Mesenchymal stem cell (in vitro differentiated cells and primary cell): Measurements from ENCODE around the gene EPB41L1.

Experiments
- DNase-seq: peaks from one replicate; pipeline ENCODE4 v3.0.0-alpha.2; 2013
- H2AFZ ChIP-seq: one replicate; pipeline ENCODE4 v1.6.1; 2013; ENCODE audit warnings: low read depth, mild to moderate bottlenecking, control low read depth, inconsistent platforms, low read length, moderate library complexity
- H2AK5ac ChIP-seq: 2 replicates; pipeline ENCODE4 v1.6.1; 2013; ENCODE audit warnings: low read length, moderate library complexity, mild to moderate bottlenecking, inconsistent platforms; ENCODE audit not compliant: severe bottlenecking
- H2BK120ac ChIP-seq: one replicate; pipeline ENCODE4 v1.6.1; 2013; ENCODE audit warnings: low read depth, mild to moderate bottlenecking, inconsistent platforms, low read length, moderate library complexity
- H2BK12ac ChIP-seq, 2 experiments: one replicate each; pipeline ENCODE4 v1.6.1; 2013; ENCODE audit warnings: inconsistent platforms in 2 of 2, low read length in 2 of 2, mild to moderate bottlenecking in 2 of 2, moderate library complexity in 2 of 2, control low read depth in 1 of 2
- H2BK15ac ChIP-seq: one replicate; pipeline ENCODE4 v1.6.1; 2013; ENCODE audit warnings: mild to moderate bottlenecking, low read depth, inconsistent platforms; ENCODE audit not compliant: poor library complexity, severe bottlenecking
- H2BK5ac ChIP-seq: 2 replicates; pipeline ENCODE4 v1.6.1; 2013; ENCODE audit warnings: low read depth, mild to moderate bottlenecking, low read length, control low read depth, inconsistent platforms; ENCODE audit not compliant: poor library complexity, severe bottlenecking
- H3K14ac ChIP-seq, 2 experiments: one replicate each; pipeline ENCODE4 v1.6.1; 2013; ENCODE audit warnings: inconsistent platforms in 2 of 2, low read length in 2 of 2, control low read depth in 1 of 2, mild to moderate bottlenecking in 1 of 2, moderate library complexity in 1 of 2
- H3K18ac ChIP-seq, 2 experiments: one replicate each; pipeline ENCODE4 v1.6.1; 2013; ENCODE audit warnings: inconsistent platforms in 2 of 2, low read length in 2 of 2, control low read depth in 1 of 2, low read depth in 1 of 2, mild to moderate bottlenecking in 1 of 2
- H3K23ac ChIP-seq, 2 experiments: one replicate each; pipeline ENCODE4 v1.6.1; 2013; ENCODE audit warnings: inconsistent platforms in 2 of 2, low read length in 2 of 2, mild to moderate bottlenecking in 2 of 2, moderate library complexity in 2 of 2, control low read depth in 1 of 2
- H3K27ac ChIP-seq: 2 replicates; pipeline ENCODE4 v1.5.1; 2013; ENCODE audit warnings: mild to moderate bottlenecking, moderate library complexity, low read length, control low read depth, inconsistent platforms; ENCODE audit not compliant: poor library complexity, severe bottlenecking
- H3K27me3 ChIP-seq, 2 experiments: 2 replicates each; pipeline versions ENCODE4 v1.6.1 to v1.7.0; 2013; ENCODE audit warnings: low read length in 2 of 2, mild to moderate bottlenecking in 2 of 2, moderate library complexity in 2 of 2, control low read depth in 1 of 2, inconsistent platforms in 1 of 2; ENCODE audit not compliant: control insufficient read depth in 1 of 2, insufficient read depth in 1 of 2
- H3K36me3 ChIP-seq, 2 experiments: 2 replicates each; pipeline versions ENCODE4 v1.6.1 to v1.7.0; 2013; ENCODE audit warnings: low read length in 2 of 2, control low read depth in 1 of 2, inconsistent platforms in 1 of 2, low read depth in 1 of 2, mild to moderate bottlenecking in 1 of 2; ENCODE audit not compliant: insufficient read depth in 2 of 2, control insufficient read depth in 1 of 2
- H3K4ac ChIP-seq, 2 experiments: one replicate each; pipeline ENCODE4 v1.6.1; 2013; ENCODE audit warnings: inconsistent platforms in 2 of 2, low read length in 2 of 2, mild to moderate bottlenecking in 2 of 2, moderate library complexity in 2 of 2, control low read depth in 1 of 2, low read depth in 1 of 2
- H3K4me1 ChIP-seq: 2 replicates; pipeline ENCODE4 v1.6.1; 2013; ENCODE audit warnings: low read depth, low read length, control low read depth; ENCODE audit not compliant: control insufficient read depth, insufficient read depth
- H3K4me2 ChIP-seq: 2 replicates; pipeline ENCODE4 v1.6.1; 2013; ENCODE audit warnings: low read length, mild to moderate bottlenecking, inconsistent platforms; ENCODE audit not compliant: poor library complexity, severe bottlenecking
- H3K4me3 ChIP-seq, 2 experiments: 2 replicates each; pipeline versions ENCODE4 v1.5.1 to v1.7.0; 2013; ENCODE audit warnings: low read length in 2 of 2, mild to moderate bottlenecking in 2 of 2, control low read depth in 1 of 2, low read depth in 1 of 2; ENCODE audit not compliant: insufficient read depth in 1 of 2
- H3K79me1 ChIP-seq: replicated peaks from 2 replicates; pipeline ENCODE4 v1.6.1; 2013; ENCODE audit warnings: mild to moderate bottlenecking, control low read depth, low read length, inconsistent platforms; ENCODE audit not compliant: poor library complexity, severe bottlenecking
- H3K9ac ChIP-seq: 2 replicates; pipeline ENCODE4 v1.7.0; 2013; ENCODE audit warnings: mild to moderate bottlenecking, low read length, moderate library complexity
- H3K9me3 ChIP-seq: 2 replicates; pipeline ENCODE4 v1.7.0; 2013; ENCODE audit warnings: mild to moderate bottlenecking, low read length; ENCODE audit not compliant: control insufficient read depth
- H4K8ac ChIP-seq: one replicate; pipeline ENCODE4 v1.6.1; 2013; ENCODE audit warnings: inconsistent platforms, mild to moderate bottlenecking, low read length, moderate library complexity
- H4K91ac ChIP-seq: one replicate; pipeline ENCODE4 v1.6.1; 2013; ENCODE audit warnings: mild to moderate bottlenecking, low read length, inconsistent platforms
- WGBS: methylation state at CpG from one replicate; pipeline ENCODE4 v1.1.7; 2013; ENCODE audit warnings: mixed read lengths; 5-methylcytosine and 5-hydroxymethylcytosine counted together

Gene EPB41L1

DNA sequence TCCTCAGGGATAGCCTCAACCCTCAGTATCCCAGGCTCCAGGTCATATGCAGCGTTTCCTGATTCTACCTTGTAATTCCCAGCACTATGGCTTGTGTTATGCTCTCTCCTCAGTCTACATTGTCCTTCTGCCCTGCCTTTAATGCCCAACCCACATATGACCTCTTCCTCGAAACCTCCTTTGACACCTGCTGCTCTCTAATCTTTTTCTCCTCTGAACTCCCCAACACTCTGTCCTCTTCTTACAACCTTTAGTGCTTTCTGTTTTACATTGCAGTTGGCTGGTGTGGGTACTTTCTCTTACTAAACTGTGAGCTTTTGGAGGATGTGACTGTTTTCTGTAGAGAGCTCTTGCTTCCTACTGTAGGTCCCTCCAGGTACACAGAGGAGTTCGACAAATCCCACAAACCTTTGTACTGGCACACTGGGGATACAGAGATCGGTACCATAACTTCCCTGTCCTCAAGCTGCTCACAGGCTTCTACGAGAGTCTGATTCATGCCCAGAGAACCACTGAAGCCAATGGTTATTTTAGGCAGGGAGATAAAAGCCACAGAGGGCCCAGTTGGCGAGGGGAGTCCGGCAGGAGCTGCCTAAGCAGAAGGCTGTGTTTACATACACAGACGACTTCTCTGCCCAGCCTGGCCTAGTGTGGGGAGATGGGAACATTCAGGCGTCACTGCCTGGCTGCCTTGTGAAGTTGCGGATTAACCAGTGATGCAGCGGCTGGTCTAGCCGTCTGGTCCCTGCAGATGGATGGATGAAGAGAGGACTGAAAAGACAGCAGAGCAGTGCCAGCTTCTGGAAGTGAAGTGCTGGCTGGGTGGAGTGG, 8.4 kb upstream of the EPB41L1 start:
- H4K8ac ChIP-seq: no peak overlapping the region
- no peaks in the 10 kb centered on the region for H3K36me3 ChIP-seq
- H2AFZ ChIP-seq: no peak overlapping the region
- H2AK5ac ChIP-seq: no peak overlapping the region
- H2BK15ac ChIP-seq: no peak overlapping the region
- H3K79me1 ChIP-seq: no peaks in the 10 kb centered on the region
- 82% methylated on average over 11 of the region's 12 CpGs for WGBS
- no peak overlapping the region for H3K4ac ChIP-seq
- H3K27me3 ChIP-seq: peaks cover 0 to 6% of the 10 kb centered on the region in 2 experiments
- no peak overlapping the region for H3K23ac ChIP-seq
- H3K9ac ChIP-seq: no peak overlapping the region
- no peak overlapping the region for H3K4me3 ChIP-seq
- no peak for DNase-seq
- no peak overlapping the region for H2BK120ac ChIP-seq
- H2BK5ac ChIP-seq: no peak overlapping the region
- no peak overlapping the region for H3K4me2 ChIP-seq
- no peak overlapping the region for H3K27ac ChIP-seq
- H3K4me1 ChIP-seq: peaks cover 24% of the 10 kb centered on the region
- H4K91ac ChIP-seq: no peak overlapping the region
- no peak overlapping the region for H2BK12ac ChIP-seq
- no peak overlapping the region for H3K18ac ChIP-seq
- no peaks in the 10 kb centered on the region for H3K9me3 ChIP-seq
- no peak overlapping the region for H3K14ac ChIP-seq

DNA sequence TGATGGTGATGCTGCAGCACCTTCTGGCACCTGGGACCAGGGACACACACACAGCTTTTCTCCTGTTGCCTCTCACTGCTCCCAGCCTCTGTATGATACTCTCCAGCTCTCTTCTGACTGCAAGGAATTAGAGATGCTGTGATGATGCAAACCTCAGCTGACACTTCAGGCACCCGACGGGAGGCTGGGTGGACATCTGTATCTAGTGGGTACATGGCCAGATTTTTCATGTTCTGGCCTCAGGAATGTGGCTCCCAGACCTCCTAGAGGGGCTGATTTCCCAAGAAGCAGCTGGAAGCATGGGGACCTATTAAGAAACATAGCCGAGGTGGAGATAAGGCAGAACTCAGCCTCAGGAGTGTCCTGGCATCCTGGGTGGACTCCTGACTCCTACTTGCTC, 6.8 kb upstream of the EPB41L1 start:
- Histone ChIP-seq H3K4ac (no peak overlapping the region), H3K79me1 (no peaks in the 10 kb centered on the region), H3K9me3 (no peaks in the 10 kb centered on the region), H3K36me3 (no peaks in the 10 kb centered on the region), H3K4me1 (peaks cover 25% of the 10 kb centered on the region), H3K9ac (peak overlapping the region; percentile 45), H2BK120ac (no peak overlapping the region), H2BK12ac (no peak overlapping the region), H3K14ac (no peak overlapping the region), H4K91ac (no peak overlapping the region), H2BK5ac (no peak overlapping the region), H3K27me3 (peaks cover 0 to 6% of the 10 kb centered on the region in 2 experiments), H3K4me2 (no peak overlapping the region), H3K18ac (no peak overlapping the region), H3K4me3 (no peak overlapping the region), H2AFZ (no peak overlapping the region), H2AK5ac (no peak overlapping the region), H2BK15ac (no peak overlapping the region), H3K27ac (no peak overlapping the region), H4K8ac (no peak overlapping the region), H3K23ac (no peak overlapping the region)
- DNase-seq: peak; percentile 60
- WGBS: 60% methylated on average over 3 of the region's 3 CpGs

DNA sequence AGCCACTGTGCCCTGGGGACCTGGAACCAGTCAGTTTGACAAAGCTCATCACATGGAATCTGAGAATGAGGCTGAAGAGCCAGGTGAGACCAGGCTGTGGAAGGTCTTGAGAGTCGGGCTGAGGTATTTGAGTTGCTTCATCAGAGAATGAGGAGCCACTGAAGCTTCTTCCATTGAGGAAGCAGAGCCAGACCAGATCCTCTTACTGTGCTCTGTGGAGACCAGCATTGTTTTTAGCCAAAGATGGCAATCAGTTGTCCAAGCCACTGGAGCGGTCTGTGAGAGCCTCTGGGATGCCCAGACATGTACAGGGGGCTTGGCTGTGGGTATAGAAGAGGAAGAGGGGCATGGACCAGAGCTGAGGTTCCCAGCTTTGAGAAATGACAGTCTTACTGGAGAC, 6.1 kb upstream of the EPB41L1 start:
- no peak overlapping the region for H3K4me2 ChIP-seq
- H4K8ac ChIP-seq: no peak overlapping the region
- peaks cover 0 to 6% of the 10 kb centered on the region in 2 experiments for H3K27me3 ChIP-seq
- 84% methylated on average over 2 of the region's 2 CpGs for WGBS
- no peak overlapping the region for H2BK15ac ChIP-seq
- H2BK5ac ChIP-seq: no peak overlapping the region
- no peak overlapping the region for H2BK120ac ChIP-seq
- H3K23ac ChIP-seq: no peak overlapping the region
- no peak overlapping the region for H2AK5ac ChIP-seq
- H3K36me3 ChIP-seq: no peaks in the 10 kb centered on the region
- no peak overlapping the region for H3K27ac ChIP-seq
- peaks cover 22% of the 10 kb centered on the region for H3K4me1 ChIP-seq
- H3K18ac ChIP-seq: no peak overlapping the region
- H3K14ac ChIP-seq: no peak overlapping the region
- no peak overlapping the region for H3K4me3 ChIP-seq
- no peak overlapping the region for H3K9ac ChIP-seq
- no peaks in the 10 kb centered on the region for H3K9me3 ChIP-seq
- H3K4ac ChIP-seq: no peak overlapping the region
- no peak for DNase-seq
- no peak overlapping the region for H2BK12ac ChIP-seq
- H2AFZ ChIP-seq: no peak overlapping the region
- H3K79me1 ChIP-seq: no peaks in the 10 kb centered on the region
- no peak overlapping the region for H4K91ac ChIP-seq

DNA sequence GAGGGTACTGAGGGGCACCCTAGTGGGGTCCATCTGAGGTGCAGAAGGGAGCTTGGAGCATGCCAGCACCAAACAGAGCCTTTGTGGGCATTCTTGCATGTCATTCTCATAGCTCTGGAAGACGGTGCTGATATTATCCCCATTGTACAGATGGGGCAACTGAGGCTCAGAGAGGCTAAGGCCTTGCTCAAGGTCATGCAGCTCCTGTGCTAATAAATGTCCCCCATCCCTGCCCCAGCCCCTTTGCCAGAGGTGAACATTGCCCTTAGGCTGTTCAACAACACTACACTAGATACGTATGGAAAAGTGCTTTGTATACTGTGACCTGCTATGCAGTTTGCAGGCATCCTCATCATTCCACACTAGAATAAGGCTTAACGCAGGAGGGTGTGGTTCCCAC, 5.5 kb upstream of the EPB41L1 start:
- H3K23ac ChIP-seq: no peak overlapping the region
- no peak overlapping the region for H3K18ac ChIP-seq
- H2BK12ac ChIP-seq: no peak overlapping the region
- H2AK5ac ChIP-seq: no peak overlapping the region
- peaks cover 27% of the 10 kb centered on the region for H3K4me1 ChIP-seq
- H2BK15ac ChIP-seq: no peak overlapping the region
- no peaks in the 10 kb centered on the region for H3K79me1 ChIP-seq
- H2AFZ ChIP-seq: no peak overlapping the region
- H3K9me3 ChIP-seq: no peaks in the 10 kb centered on the region
- 84% methylated on average over 3 of the region's 3 CpGs for WGBS
- H4K8ac ChIP-seq: no peak overlapping the region
- H3K27ac ChIP-seq: no peak overlapping the region
- H3K36me3 ChIP-seq: no peaks in the 10 kb centered on the region
- H2BK5ac ChIP-seq: no peak overlapping the region
- no peak overlapping the region for H3K4me2 ChIP-seq
- no peak overlapping the region for H2BK120ac ChIP-seq
- no peak overlapping the region for H3K14ac ChIP-seq
- no peak overlapping the region for H4K91ac ChIP-seq
- no peak overlapping the region for H3K4ac ChIP-seq
- no peak for DNase-seq
- H3K27me3 ChIP-seq: peaks cover 0 to 6% of the 10 kb centered on the region in 2 experiments
- H3K9ac ChIP-seq: no peak overlapping the region
- no peak overlapping the region for H3K4me3 ChIP-seq
